ENCODE data around the gene KMT2C. TPM values are rescaled to one million over a fixed set of nuclear protein-coding genes. Genes with fewer than 3 reads are reported as not detected.

The KMT2C gene
- total RNA-seq, 1 donor from 2014 or later, result 52.0 TPM

GRCh38 chr7:152107945-152108344 is 327.9 kb downstream of the KMT2C start:
- H3K4me1 Mint-ChIP-seq (ENCODE audit: low read depth), result peaks cover 12% of the 10 kb centered on the region
- DNase-seq (ENCODE audit: low spot score), result no peak
- no peak for TF ChIP-seq CTCF (IDR thresholded peaks at IDR 0.05)
- H3K36me3 Mint-ChIP-seq (ENCODE audit: low read depth), result peaks cover 19% of the 10 kb centered on the region
- no peaks in the 10 kb centered on the region for H3K9me3 Mint-ChIP-seq (ENCODE audit: low read depth)
- H3K27ac Mint-ChIP-seq (ENCODE audit: unreplicated experiment), result no peak overlapping the region
- H3K27me3 Mint-ChIP-seq (ENCODE audit: low read depth), result no peaks in the 10 kb centered on the region
- no peak overlapping the region for H3K4me3 Mint-ChIP-seq (ENCODE audit: unreplicated experiment)

GRCh38 chr7:152106990-152107389 is 328.8 kb downstream of the KMT2C start:
- Mint-ChIP-seq H3K27ac (ENCODE audit: unreplicated experiment) (no peak overlapping the region), H3K4me3 (ENCODE audit: unreplicated experiment) (no peak overlapping the region), H3K4me1 (ENCODE audit: low read depth) (peaks cover 12% of the 10 kb centered on the region), H3K36me3 (ENCODE audit: low read depth) (peaks cover 19% of the 10 kb centered on the region), H3K9me3 (ENCODE audit: low read depth) (no peaks in the 10 kb centered on the region), H3K27me3 (ENCODE audit: low read depth) (no peaks in the 10 kb centered on the region)
- no peak for TF ChIP-seq CTCF (IDR thresholded peaks at IDR 0.05)
- no peak for DNase-seq (ENCODE audit: low spot score)

GRCh38 chr7:152105205-152105604 is 330.6 kb downstream of the KMT2C start:
- no peak overlapping the region for H3K27ac Mint-ChIP-seq (ENCODE audit: unreplicated experiment)
- H3K9me3 Mint-ChIP-seq (ENCODE audit: low read depth), result no peaks in the 10 kb centered on the region
- H3K36me3 Mint-ChIP-seq (ENCODE audit: low read depth), result peaks cover 23% of the 10 kb centered on the region
- H3K4me1 Mint-ChIP-seq (ENCODE audit: low read depth), result peaks cover 12% of the 10 kb centered on the region
- H3K27me3 Mint-ChIP-seq (ENCODE audit: low read depth), result no peaks in the 10 kb centered on the region
- H3K4me3 Mint-ChIP-seq (ENCODE audit: unreplicated experiment), result no peak overlapping the region
- DNase-seq (ENCODE audit: low spot score), result no peak
- no peak for TF ChIP-seq CTCF (IDR thresholded peaks at IDR 0.05)

GRCh38 chr7:152103691-152104090 is 332.1 kb downstream of the KMT2C start:
- no peak for TF ChIP-seq CTCF (IDR thresholded peaks at IDR 0.05)
- H3K36me3 Mint-ChIP-seq (ENCODE audit: low read depth), result peaks cover 17% of the 10 kb centered on the region
- DNase-seq (ENCODE audit: low spot score), result no peak
- peak overlapping the region; percentile 67 for H3K27ac Mint-ChIP-seq (ENCODE audit: unreplicated experiment)
- H3K4me3 Mint-ChIP-seq (ENCODE audit: unreplicated experiment), result no peak overlapping the region
- H3K27me3 Mint-ChIP-seq (ENCODE audit: low read depth), result no peaks in the 10 kb centered on the region
- H3K9me3 Mint-ChIP-seq (ENCODE audit: low read depth), result no peaks in the 10 kb centered on the region
- H3K4me1 Mint-ChIP-seq (ENCODE audit: low read depth), result peaks cover 12% of the 10 kb centered on the region

GRCh38 chr7:152103066-152103465 is 332.7 kb downstream of the KMT2C start:
- no peak overlapping the region for H3K27ac Mint-ChIP-seq (ENCODE audit: unreplicated experiment)
- H3K4me1 Mint-ChIP-seq (ENCODE audit: low read depth), result peaks cover 12% of the 10 kb centered on the region
- H3K27me3 Mint-ChIP-seq (ENCODE audit: low read depth), result no peaks in the 10 kb centered on the region
- no peak overlapping the region for H3K4me3 Mint-ChIP-seq (ENCODE audit: unreplicated experiment)
- H3K9me3 Mint-ChIP-seq (ENCODE audit: low read depth), result no peaks in the 10 kb centered on the region
- peaks cover 17% of the 10 kb centered on the region for H3K36me3 Mint-ChIP-seq (ENCODE audit: low read depth)
- no peak for DNase-seq (ENCODE audit: low spot score)
- no peak for TF ChIP-seq CTCF (IDR thresholded peaks at IDR 0.05)

Measured in chondrocyte (in vitro differentiated cells).